Measurements from ENCODE around the gene CLDN20.

The CLDN20 gene

DNA sequence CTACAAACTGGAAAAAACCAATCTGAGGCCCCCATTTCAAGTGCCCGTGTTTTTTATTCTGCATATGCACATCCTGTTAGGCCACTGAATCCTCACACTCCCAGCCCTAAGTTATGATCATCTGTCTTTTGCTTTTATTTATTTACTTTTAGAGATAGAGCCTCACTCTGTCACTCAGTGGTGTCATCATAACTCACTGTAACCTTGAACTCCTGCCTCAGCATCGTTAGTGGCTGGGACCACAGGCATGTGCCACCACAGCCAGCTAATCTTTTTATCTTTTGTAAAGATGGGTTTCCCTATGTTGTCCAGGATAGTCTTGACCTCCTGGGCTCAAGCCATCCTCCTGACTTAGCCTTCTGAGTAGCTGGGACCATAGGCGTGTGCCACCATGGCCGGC lies 29.6 kb upstream of the CLDN20 start:
- no peak overlapping the region for H3K4me3 ChIP-seq (ENCODE audit: low read depth, low read length)
- TF ChIP-seq, protein P1, sequence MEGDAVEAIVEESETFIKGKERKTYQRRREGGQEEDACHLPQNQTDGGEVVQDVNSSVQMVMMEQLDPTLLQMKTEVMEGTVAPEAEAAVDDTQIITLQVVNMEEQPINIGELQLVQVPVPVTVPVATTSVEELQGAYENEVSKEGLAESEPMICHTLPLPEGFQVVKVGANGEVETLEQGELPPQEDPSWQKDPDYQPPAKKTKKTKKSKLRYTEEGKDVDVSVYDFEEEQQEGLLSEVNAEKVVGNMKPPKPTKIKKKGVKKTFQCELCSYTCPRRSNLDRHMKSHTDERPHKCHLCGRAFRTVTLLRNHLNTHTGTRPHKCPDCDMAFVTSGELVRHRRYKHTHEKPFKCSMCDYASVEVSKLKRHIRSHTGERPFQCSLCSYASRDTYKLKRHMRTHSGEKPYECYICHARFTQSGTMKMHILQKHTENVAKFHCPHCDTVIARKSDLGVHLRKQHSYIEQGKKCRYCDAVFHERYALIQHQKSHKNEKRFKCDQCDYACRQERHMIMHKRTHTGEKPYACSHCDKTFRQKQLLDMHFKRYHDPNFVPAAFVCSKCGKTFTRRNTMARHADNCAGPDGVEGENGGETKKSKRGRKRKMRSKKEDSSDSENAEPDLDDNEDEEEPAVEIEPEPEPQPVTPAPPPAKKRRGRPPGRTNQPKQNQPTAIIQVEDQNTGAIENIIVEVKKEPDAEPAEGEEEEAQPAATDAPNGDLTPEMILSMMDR (IDR thresholded peaks at IDR 0.05; ENCODE audit: low read depth, low read length, missing control alignments): no peak
- DNase-seq (ENCODE audit: low read depth): no peak

DNA sequence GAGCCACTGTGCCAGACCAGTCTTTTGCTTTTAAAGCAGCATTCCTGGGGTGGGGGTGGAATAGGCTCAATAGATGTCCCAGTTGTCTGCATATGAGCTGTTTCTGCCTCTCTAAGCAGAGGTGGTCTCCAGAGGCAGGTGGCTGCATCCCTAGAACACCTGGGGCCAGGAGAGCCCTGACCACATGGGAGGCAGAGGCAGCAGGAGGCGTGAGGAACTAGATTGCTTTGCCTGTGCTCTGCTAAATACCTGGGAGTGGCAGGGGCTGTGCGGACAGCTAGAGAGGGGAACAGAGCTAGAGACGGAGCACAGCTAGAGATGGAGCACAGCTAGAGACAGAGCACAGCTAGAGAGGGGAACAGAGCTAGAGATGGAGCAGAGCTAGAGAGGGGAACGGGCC lies 29.1 kb upstream of the CLDN20 start:
- no peak overlapping the region for H3K4me3 ChIP-seq (ENCODE audit: low read depth, low read length)
- no peak for DNase-seq (ENCODE audit: low read depth)
- TF ChIP-seq, protein P1 (IDR thresholded peaks at IDR 0.05; ENCODE audit: low read depth, low read length, missing control alignments): no peak

DNA sequence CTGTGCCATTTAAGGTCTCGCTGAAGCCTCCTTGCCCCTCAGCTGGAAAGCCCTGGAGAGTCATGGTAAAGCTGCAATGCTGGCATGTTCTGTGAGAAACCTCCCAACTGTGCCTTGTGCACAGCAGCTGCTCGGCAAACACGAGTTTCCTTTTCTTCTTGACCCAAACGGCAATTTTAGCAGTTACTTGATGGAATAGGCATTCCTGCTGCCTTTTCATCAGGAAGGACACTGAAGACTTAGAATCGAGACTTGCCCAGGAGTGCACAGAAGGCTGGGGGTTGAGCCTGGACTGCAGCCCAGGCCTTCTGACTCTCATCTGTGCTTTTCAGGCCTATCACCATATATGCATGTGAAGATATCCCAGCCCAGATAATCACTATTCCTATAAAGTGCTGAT lies 28.7 kb upstream of the CLDN20 start:
- H3K4me3 ChIP-seq (ENCODE audit: low read depth, low read length): no peak overlapping the region
- TF ChIP-seq, protein P1 (IDR thresholded peaks at IDR 0.05; ENCODE audit: low read depth, low read length, missing control alignments): no peak
- no peak for DNase-seq (ENCODE audit: low read depth)

DNA sequence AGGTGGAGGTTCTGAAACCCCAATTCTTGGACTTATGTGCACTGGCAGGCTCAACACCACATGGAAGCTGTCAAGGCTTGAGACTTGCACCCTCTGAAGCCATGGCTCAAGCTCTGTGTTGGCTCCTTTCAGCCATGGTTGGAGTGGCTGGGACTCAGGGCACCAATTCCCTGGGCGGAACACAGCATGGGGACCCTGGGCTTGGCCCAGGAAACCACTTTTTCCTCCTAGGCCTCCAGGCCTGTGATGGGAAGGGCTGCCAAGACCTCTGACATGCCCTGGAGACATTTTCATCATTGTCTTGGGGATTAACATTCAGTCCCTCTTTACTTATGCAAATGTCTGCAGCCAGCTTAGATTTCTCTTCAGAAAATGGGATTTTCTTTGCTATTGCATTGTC lies 26.2 kb upstream of the CLDN20 start:
- no peak for DNase-seq (ENCODE audit: low read depth)
- no peak overlapping the region for H3K4me3 ChIP-seq (ENCODE audit: low read depth, low read length)
- TF ChIP-seq, protein P1 (IDR thresholded peaks at IDR 0.05; ENCODE audit: low read depth, low read length, missing control alignments): no peak

DNA sequence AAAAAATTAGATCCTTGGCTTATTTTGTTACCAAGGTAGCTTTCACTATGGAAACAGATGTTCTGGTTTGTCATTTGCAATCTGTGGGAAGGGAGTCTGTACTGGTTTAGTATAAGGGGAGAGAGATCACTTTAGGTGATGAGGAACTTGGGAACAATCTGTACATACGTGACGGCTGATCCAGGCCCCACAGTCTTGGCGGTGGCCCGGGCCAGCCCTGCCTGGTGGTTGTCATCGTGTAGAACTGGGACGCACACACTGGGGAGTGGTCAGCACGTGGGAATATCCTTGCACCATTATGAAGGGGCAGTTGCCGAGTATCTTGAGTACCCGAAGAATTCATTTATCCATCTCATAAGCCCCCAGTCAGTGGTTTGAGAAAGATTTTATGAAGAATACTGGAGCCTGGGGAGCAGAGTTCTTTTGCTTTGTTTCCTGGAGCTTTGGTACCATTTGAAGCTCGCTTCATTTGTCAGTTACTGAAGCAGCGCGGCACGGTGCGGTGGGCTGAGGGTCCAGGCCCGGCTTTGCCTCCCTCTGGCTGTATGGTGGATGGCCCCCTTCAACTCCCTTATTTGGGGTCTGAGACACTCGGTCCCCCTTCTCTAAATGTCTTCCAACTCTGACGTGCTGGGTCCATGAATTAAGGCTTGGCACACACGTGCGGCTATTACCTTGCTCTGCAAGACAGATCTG lies 22.8 kb upstream of the CLDN20 start:
- TF ChIP-seq, protein P1 (IDR thresholded peaks at IDR 0.05; ENCODE audit: low read depth, low read length, missing control alignments): no peak
- H3K4me3 ChIP-seq (ENCODE audit: low read depth, low read length): no peak overlapping the region
- no peak for DNase-seq (ENCODE audit: low read depth)

DNA sequence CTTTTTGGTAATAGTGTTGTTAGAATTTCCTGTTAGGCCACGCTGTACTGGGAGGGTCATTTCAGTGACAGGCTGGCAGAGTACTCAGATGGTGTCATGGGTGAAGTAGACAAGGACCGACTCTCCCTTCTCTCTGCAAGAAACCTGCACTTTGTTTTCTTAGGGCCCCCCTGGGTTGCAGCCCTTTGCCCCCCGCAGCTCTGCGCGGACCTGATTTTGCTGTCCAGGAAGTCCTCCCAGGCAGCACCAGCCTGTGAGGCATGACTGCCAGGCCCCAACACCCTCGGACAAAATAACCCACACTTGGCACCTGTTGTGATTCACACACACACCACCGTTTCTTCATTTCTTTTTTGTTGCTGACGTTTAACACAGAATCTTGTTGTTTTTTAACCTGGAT lies 21.8 kb upstream of the CLDN20 start:
- no peak overlapping the region for H3K4me3 ChIP-seq (ENCODE audit: low read depth, low read length)
- DNase-seq (ENCODE audit: low read depth): no peak
- TF ChIP-seq, protein P1 (IDR thresholded peaks at IDR 0.05; ENCODE audit: low read depth, low read length, missing control alignments): no peak

DNA sequence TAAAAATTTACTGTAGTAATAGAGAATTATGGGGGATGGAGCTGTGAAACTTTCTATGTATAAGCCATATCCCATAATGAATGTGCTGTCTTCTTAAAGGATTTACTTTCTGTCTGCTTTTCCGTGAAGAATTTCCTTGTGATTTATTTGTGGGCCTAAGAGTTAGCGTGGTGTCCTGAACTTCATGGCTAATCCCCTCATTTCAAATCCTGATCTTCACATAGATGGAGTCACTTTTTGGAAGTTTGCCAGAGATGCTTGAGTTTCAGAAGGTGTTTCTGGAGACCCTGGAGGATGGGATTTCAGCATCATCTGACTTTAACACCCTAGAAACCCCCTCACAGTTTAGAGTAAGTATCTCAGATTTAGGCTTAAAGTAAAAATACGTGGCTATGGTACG lies 19.4 kb upstream of the CLDN20 start:
- H3K4me3 ChIP-seq (ENCODE audit: low read depth, low read length): no peak overlapping the region
- TF ChIP-seq, protein P1 (IDR thresholded peaks at IDR 0.05; ENCODE audit: low read depth, low read length, missing control alignments): no peak
- DNase-seq (ENCODE audit: low read depth): no peak

Data from GM12864 (cell line).